NCI-H446 (cell line): ENCODE results near the gene LSAMP.
"Not testable (repeated sequence)": the region's sequence is repeated elsewhere in the genome, so short reads cannot be mapped to it uniquely, and the experiment has no call there.

ENCODE experiments used
- DNase-seq, 2 experiments: peaks; one replicate each; lab custom pipeline; 2025; lab: John Stamatoyannopoulos, UW

Gene LSAMP

GRCh38 chr3:116103868-116104530 lies 341.3 kb downstream of the LSAMP start:
- DNase-seq = no peak

- no peak for DNase-seq
These were observed 343.2 kb downstream of the LSAMP start for GRCh38 chr3:116102037-116102436.

- DNase-seq = no peak
These were observed 348.1 kb downstream of the LSAMP start for GRCh38 chr3:116097226-116097625.

- no peak for DNase-seq
These were observed 348.7 kb downstream of the LSAMP start for GRCh38 chr3:116096631-116097030.

- no peak for DNase-seq
These were observed 351.9 kb downstream of the LSAMP start for GRCh38 chr3:116093374-116093773.

- DNase-seq = no peak
These were observed 357.9 kb downstream of the LSAMP start for GRCh38 chr3:116087426-116087825.

GRCh38 chr3:116084999-116085791 lies 360.1 kb downstream of the LSAMP start:
- DNase-seq = no peak

- peak in 1 of 2 experiments; percentile 16 for DNase-seq
These were observed 361.6 kb downstream of the LSAMP start for GRCh38 chr3:116083683-116084082.

- peak in 1 of 2 experiments; percentile 46 for DNase-seq
These were observed 366.7 kb downstream of the LSAMP start for GRCh38 chr3:116078561-116078960.

GRCh38 chr3:116077557-116077956 lies 367.7 kb downstream of the LSAMP start:
- DNase-seq = no peak

GRCh38 chr3:116077059-116077458 lies 368.2 kb downstream of the LSAMP start:
- DNase-seq = no peak

GRCh38 chr3:116070516-116071278 lies 374.6 kb downstream of the LSAMP start:
- DNase-seq = not testable (repeated sequence)

- DNase-seq = no peak
These were observed 375.2 kb downstream of the LSAMP start for GRCh38 chr3:116070061-116070460.

- no peak for DNase-seq
These were observed 376.3 kb downstream of the LSAMP start for GRCh38 chr3:116069024-116069423.

- DNase-seq = peak; percentile 83 to 95
These were observed 378.0 kb downstream of the LSAMP start for GRCh38 chr3:116067326-116067725.

- DNase-seq = no peak
These were observed 379.8 kb downstream of the LSAMP start for GRCh38 chr3:116065501-116065900.

- no peak for DNase-seq
These were observed 380.6 kb downstream of the LSAMP start for GRCh38 chr3:116064646-116065045.

GRCh38 chr3:116059421-116060096 lies 385.7 kb downstream of the LSAMP start:
- peak in 1 of 2 experiments; percentile 83 for DNase-seq

- no peak for DNase-seq
These were observed 386.4 kb downstream of the LSAMP start for GRCh38 chr3:116058844-116059243.

- no peak for DNase-seq
These were observed 387.8 kb downstream of the LSAMP start for GRCh38 chr3:116057400-116058006.

GRCh38 chr3:116056280-116056679 lies 389.0 kb downstream of the LSAMP start:
- no peak for DNase-seq

GRCh38 chr3:116053017-116053416 lies 392.3 kb downstream of the LSAMP start:
- no peak for DNase-seq
